Measurements from ENCODE around the gene FNBP1L.

Gene FNBP1L

GRCh38 chr1:93595743-93596142, 147.8 kb downstream of the FNBP1L start:
- no peak for DNase-seq

GRCh38 chr1:93596329-93597089, 148.6 kb downstream of the FNBP1L start:
- DNase-seq, result no peak

GRCh38 chr1:93597709-93598108, 149.8 kb downstream of the FNBP1L start:
- DNase-seq, result no peak

- no peak for DNase-seq
Measured at GRCh38 chr1:93598396-93598795, 150.5 kb downstream of the FNBP1L start.

GRCh38 chr1:93598861-93599439, 151.0 kb downstream of the FNBP1L start:
- DNase-seq, result no peak

- DNase-seq, result no peak
Measured at GRCh38 chr1:93599479-93599878, 151.6 kb downstream of the FNBP1L start.

GRCh38 chr1:93600663-93601062, 152.7 kb downstream of the FNBP1L start:
- no peak for DNase-seq

- no peak for DNase-seq
Measured at GRCh38 chr1:93601686-93602085, 153.8 kb downstream of the FNBP1L start.

- DNase-seq, result no peak
Measured at GRCh38 chr1:93602101-93602500, 154.2 kb downstream of the FNBP1L start.

GRCh38 chr1:93603106-93603505, 155.2 kb downstream of the FNBP1L start:
- DNase-seq, result no peak

GRCh38 chr1:93603601-93604000, 155.7 kb downstream of the FNBP1L start:
- DNase-seq, result no peak

Data from NCI-H510A (cell line).